Right cardiac atrium (tissue), 5 donors: ENCODE measurements around the gene SMIM38. TPM values are rescaled to one million over a fixed set of nuclear protein-coding genes. Genes with fewer than 3 reads are reported as not detected.

ENCODE experiments used
- ATAC-seq, 2 donors: fragments of 200-7000 bp; cut with Tn5 transposase; one replicate each; pipeline versions ENCODE4 v1.8.0 to v1.9.1; 2020; ENCODE audit warnings: moderate library complexity in 2 of 2, mild to moderate bottlenecking in 1 of 2
- DNase-seq, 3 donors: peaks; one replicate each; pipeline ENCODE4 v3.0.0-alpha.2; 2020
- H3K27ac ChIP-seq: one replicate; pipeline ENCODE4 v1.5.1; 2013; ENCODE audit warnings: mild to moderate bottlenecking, low read length, control low read depth, moderate library complexity
- H3K27me3 ChIP-seq: one replicate; pipeline ENCODE4 v1.6.1; 2013; ENCODE audit not compliant: control insufficient read depth, insufficient read depth
- H3K4me1 ChIP-seq: one replicate; pipeline ENCODE4 v1.6.1; 2013; ENCODE audit warnings: low read length; ENCODE audit not compliant: control insufficient read depth, insufficient read depth
- H3K4me3 ChIP-seq: one replicate; pipeline ENCODE4 v1.5.1; 2013; ENCODE audit warnings: low read length, control low read depth
- H3K9me3 ChIP-seq: one replicate; pipeline ENCODE4 v1.6.1; 2013; ENCODE audit warnings: low read length; ENCODE audit not compliant: control insufficient read depth
- WGBS: extraction: QIAGEN DNeasy Blood & Tissue Kit; methylation state at CpG from one replicate; pipeline ENCODE4 v1.1.7; 2013; 5-methylcytosine and 5-hydroxymethylcytosine counted together
- intact Hi-C, 4 donors: fragments of 100-400 bp; cut with DNase I; formaldehyde crosslinking; loops; one replicate each; pipeline versions ENCODE4 v1.11.0 to v1.14.0; 2022 to 2023
- polyA plus RNA-seq: library from polyadenylated mRNA; stranded (reverse); fragments of 200-250 nt; gene quantifications from one replicate; pipeline ENCODE4 v1.2.3, GENCODE V29; 2013
- total RNA-seq, 4 donors: library from RNA; stranded (reverse); fragmentation: NEBNext Ultra II Directional; extraction: Animal tissue kit (Norgen Biotek cat#: 25700); gene quantifications; one replicate each; pipeline ENCODE4 v1.2.1, GENCODE V29; 2021
- donor health status: healthy with polysubstance abuse.
- donor health status: DM: no; HTN: yes; CAD: no.
- donor health status: DM: no; HTN: no; CAD: no.
- donor health status: DM: no; HTN: yes; CAD: no; lungs with severe emphysema.
- donor health status: DM: yes; HTN: yes; CAD: no.

SMIM38 gene
- total and polyA plus RNA-seq, 5 donors = 0.07 to 0.56 (median 0.21) TPM; not detected in 1

DNA sequence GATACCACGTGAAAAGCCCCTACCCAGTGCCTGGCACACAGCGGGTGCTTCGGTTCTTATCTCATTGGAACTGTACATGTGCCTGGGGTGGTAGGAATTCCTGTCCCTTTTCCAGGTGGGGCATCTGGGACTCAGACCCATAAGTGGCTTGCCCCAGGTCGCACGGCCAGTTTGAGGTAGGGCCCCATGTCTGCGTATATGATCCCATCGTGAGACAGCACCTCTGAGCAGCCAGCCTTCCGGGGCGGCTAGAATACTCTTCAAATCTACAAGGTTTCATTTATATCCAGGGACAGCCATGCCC lies 33.5 kb upstream of the SMIM38 start:
- H3K4me3 ChIP-seq = no peak overlapping the region
- H3K27me3 ChIP-seq = no peaks in the 10 kb centered on the region
- no peak for ATAC-seq
- intact Hi-C loops = no loop called here
- H3K9me3 ChIP-seq = no peaks in the 10 kb centered on the region
- peak overlapping the region; percentile 4 for H3K27ac ChIP-seq
- H3K4me1 ChIP-seq = peaks cover 7% of the 10 kb centered on the region
- DNase-seq = peak in 1 of 3 donors; percentile 61
- 90% methylated on average over 9 of the region's 9 CpGs for WGBS

DNA sequence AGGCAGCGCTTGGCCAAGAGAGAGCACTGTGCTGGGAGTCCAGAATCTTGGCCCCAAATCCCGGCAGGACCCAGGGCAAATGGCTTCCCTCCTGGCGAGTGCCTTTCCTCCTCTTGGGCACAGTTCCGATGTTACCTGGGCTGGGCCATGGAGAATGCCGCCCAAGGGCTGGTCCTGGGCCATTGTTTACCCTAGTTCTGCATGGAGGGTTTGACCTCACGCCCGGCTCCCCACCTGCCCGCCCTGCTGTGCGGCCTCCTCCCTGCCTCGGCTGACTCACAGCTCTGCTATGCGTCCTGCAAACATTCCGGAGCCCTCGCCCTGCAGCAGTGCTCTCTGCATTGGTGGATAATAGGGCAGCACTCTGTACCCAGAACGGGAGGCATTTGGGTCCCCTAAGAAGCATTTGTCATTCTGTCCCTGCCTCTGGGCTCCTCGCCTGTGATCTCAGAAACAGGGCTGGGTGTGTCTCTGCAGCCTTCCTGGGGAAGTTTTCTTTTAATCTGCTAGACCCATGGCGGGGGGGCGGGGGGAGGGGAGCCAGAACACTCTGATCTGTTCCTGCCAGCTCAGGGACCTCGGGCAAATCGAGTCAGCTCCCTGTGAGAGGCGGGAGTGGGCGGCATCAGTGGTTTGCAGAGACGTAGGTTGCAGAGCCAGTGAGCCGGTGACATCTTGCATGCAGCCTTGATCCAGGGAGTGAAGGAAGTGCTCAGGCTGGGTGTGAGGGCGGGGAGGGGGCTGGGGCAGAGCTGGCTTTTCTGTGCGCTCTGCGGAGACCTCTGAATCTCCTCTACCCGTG lies 32.9 kb upstream of the SMIM38 start:
- DNase-seq (peak; percentile 69 to 82 (median 76)), ATAC-seq (peak; percentile 86 to 93)
- Histone ChIP-seq H3K27me3 (no peaks in the 10 kb centered on the region), H3K4me3 (no peak overlapping the region), H3K4me1 (peaks cover 7% of the 10 kb centered on the region), H3K27ac (peak overlapping the region; percentile 4), H3K9me3 (no peaks in the 10 kb centered on the region)
- intact Hi-C loops = no loop called here
- WGBS = 24% methylated on average over 27 of the region's 27 CpGs

- DNase-seq (peak in 1 of 3 donors; percentile 13), ATAC-seq (no peak)
- intact Hi-C loops = no loop called here
- 84% methylated on average over 27 of the region's 27 CpGs for WGBS
- Histone ChIP-seq H3K9me3 (no peaks in the 10 kb centered on the region), H3K27me3 (no peaks in the 10 kb centered on the region), H3K4me3 (no peak overlapping the region), H3K27ac (no peak overlapping the region), H3K4me1 (peaks cover 7% of the 10 kb centered on the region)
These were observed 31.9 kb upstream of the SMIM38 start for GRCh38 chr11:69123593-69124545.

- H3K9me3 ChIP-seq = no peaks in the 10 kb centered on the region
- H3K4me3 ChIP-seq = no peak overlapping the region
- no peak overlapping the region for H3K27ac ChIP-seq
- DNase-seq (no peak), ATAC-seq (no peak)
- intact Hi-C loops = no loop called here
- no peaks in the 10 kb centered on the region for H3K27me3 ChIP-seq
- H3K4me1 ChIP-seq = peaks cover 7% of the 10 kb centered on the region
- 92% methylated on average over 3 of the region's 3 CpGs for WGBS
These were observed 29.9 kb upstream of the SMIM38 start for GRCh38 chr11:69125861-69126260.

DNA sequence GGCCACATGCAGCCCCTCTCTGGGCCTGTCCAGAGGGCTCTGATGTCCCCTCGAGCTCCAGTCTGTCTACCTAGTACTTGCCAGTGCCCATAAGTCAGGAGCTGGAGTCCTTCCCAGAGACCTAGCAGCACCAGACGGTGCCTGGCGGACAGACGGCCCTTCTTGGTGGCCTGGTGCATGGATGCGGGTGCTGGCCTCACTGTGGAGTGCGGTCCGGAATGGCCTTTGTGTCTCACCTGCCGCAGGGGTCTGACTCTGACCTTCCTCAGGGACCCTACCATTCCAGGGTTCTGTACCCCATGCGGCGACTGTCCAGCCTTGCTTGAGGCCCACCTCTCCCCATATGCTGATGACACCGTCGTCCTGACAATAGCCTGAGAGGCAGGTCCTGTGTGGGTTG lies 29.4 kb upstream of the SMIM38 start:
- peak in 1 of 3 donors; percentile 1 for DNase-seq
- no peak overlapping the region for H3K27ac ChIP-seq
- no peak for ATAC-seq
- peaks cover 7% of the 10 kb centered on the region for H3K4me1 ChIP-seq
- WGBS = 89% methylated on average over 12 of the region's 12 CpGs
- no peak overlapping the region for H3K4me3 ChIP-seq
- no peaks in the 10 kb centered on the region for H3K9me3 ChIP-seq
- intact Hi-C loops = no loop called here
- no peaks in the 10 kb centered on the region for H3K27me3 ChIP-seq

GRCh38 chr11:69127081-69127850 lies 28.5 kb upstream of the SMIM38 start:
- no peaks in the 10 kb centered on the region for H3K27me3 ChIP-seq
- H3K4me1 ChIP-seq = peaks cover 7% of the 10 kb centered on the region
- ATAC-seq = peak in 1 of 2 donors; percentile 32
- intact Hi-C loops = no loop called here
- 55% methylated on average over 26 of the region's 26 CpGs for WGBS
- DNase-seq = peak; percentile 59 to 86 (median 82)
- H3K27ac ChIP-seq = no peak overlapping the region
- no peaks in the 10 kb centered on the region for H3K9me3 ChIP-seq
- no peak overlapping the region for H3K4me3 ChIP-seq

DNA sequence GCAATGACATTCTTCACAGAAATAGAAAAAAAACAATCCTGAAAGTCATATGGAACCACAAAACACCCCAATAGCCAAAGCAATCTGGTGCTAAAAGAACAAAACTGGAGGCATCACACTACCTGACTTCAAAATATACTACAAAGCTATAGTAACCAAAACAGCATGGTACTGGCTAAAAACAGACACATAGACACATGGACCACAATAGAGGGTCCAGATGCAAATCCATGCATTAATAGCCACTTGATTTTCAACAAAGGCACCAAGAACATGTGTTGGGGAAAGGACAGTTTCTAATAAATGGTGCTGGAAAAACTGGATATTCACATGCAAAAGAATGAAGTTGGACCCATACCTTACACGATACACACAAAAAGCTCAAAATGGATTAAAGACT lies 27.9 kb upstream of the SMIM38 start:
- WGBS = 90% methylated on average over 1 of the region's 1 CpG
- ATAC-seq (no peak), DNase-seq (no peak)
- Histone ChIP-seq H3K4me1 (peaks cover 7% of the 10 kb centered on the region), H3K4me3 (no peak overlapping the region), H3K27ac (no peak overlapping the region), H3K9me3 (no peaks in the 10 kb centered on the region), H3K27me3 (no peaks in the 10 kb centered on the region)
- intact Hi-C loops = no loop called here

GRCh38 chr11:69129053-69129452 lies 26.7 kb upstream of the SMIM38 start:
- WGBS = 98% methylated on average over 2 of the region's 2 CpGs
- Histone ChIP-seq H3K9me3 (no peaks in the 10 kb centered on the region), H3K4me1 (peaks cover 3% of the 10 kb centered on the region), H3K27ac (no peak overlapping the region), H3K4me3 (no peak overlapping the region), H3K27me3 (no peaks in the 10 kb centered on the region)
- intact Hi-C loops = no loop called here
- ATAC-seq (no peak), DNase-seq (no peak)

GRCh38 chr11:69129647-69130046 lies 26.1 kb upstream of the SMIM38 start:
- DNase-seq = peak in 1 of 3 donors; percentile 6
- Histone ChIP-seq H3K9me3 (no peaks in the 10 kb centered on the region), H3K27me3 (no peaks in the 10 kb centered on the region), H3K4me1 (peaks cover 3% of the 10 kb centered on the region), H3K4me3 (no peak overlapping the region), H3K27ac (no peak overlapping the region)
- intact Hi-C loops = loop anchor here in 2 of 4 donors (5.0 to 10.0 kb wide), 2 partner anchors 155 to 513 kb away; partner anchors contain the start of gene CCND1 (in 1 of the 2)
- WGBS = 97% methylated on average over 7 of the region's 7 CpGs
- no peak for ATAC-seq

- 54% methylated on average over 9 of the region's 9 CpGs for WGBS
- ATAC-seq (no peak), DNase-seq (no peak)
- Histone ChIP-seq H3K4me1 (peaks cover 3% of the 10 kb centered on the region), H3K27me3 (no peaks in the 10 kb centered on the region), H3K4me3 (no peak overlapping the region), H3K27ac (no peak overlapping the region), H3K9me3 (no peaks in the 10 kb centered on the region)
- intact Hi-C loops = loop anchor here in 2 of 4 donors (5.0 to 10.0 kb wide), 2 partner anchors 154 to 512 kb away; partner anchors contain the start of gene CCND1 (in 1 of the 2)
These were observed 25.1 kb upstream of the SMIM38 start for GRCh38 chr11:69130654-69131053.
